Inflammatory macrophage treated with lipopolysaccharide for 1 hour (primary cell): Measurements from ENCODE around the gene LPA.

Experiments
- DNase-seq, 2 donors: peaks; one replicate each; pipeline ENCODE4 v3.0.0-alpha.2; 2020 to 2022

LPA gene

DNA sequence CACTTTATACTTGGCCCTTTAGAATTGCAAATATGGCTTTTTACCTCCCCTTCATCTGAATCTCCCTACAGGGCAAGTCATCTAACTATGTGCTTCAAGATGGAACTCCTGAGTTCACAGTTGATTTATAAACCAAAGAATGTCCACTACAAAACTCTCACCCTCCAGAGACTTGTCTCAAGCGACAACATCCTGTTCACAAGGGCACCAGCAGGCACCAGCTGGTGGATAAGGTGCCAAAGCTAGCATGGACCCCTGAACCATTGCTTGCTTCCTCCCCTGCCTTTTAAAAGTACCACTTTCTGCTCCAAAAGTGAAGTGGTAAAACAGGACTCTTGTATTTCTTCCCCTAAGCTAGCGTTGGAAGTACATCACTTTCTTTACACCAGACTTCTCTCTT is 154.5 kb downstream of the LPA start:
- DNase-seq: no peak

DNA sequence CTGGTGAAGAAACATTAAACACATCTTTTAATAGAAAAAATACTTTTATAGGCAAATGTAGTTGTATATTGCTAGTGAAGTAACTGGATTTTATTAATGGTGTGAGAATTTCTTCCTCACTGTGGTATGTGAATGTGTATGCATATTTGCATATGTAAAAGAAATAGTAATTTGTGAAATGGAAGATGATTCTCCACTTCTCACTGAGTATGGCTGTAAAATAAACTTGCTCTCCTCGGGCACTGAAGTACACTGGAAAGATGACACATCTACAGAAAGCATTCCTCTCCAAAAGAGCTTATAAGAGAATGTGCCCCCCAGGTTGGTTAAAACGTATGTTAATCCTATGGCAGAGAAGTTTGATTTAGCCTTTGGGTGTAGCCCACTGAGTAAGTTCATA is 155.5 kb downstream of the LPA start:
- DNase-seq: no peak

DNA sequence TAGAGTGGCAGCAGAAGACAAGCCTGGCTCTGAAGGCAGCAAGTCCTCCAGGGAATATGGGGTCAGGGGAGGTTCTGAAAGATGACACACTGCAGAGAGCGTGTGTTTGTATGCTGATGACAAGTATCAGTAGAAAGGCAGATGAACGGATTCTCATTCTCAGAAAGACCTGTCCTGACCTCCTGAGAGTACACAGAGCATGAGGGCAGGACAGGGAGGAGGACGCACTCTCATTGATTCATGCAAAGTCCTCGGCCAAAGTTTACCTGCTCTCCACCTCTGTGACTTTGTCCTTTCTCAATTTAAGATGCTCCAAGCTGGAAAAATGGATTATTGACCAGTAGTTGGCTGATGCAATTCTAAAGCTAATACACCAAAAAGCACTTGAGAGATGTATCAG is 156.7 kb downstream of the LPA start:
- no peak for DNase-seq

DNA sequence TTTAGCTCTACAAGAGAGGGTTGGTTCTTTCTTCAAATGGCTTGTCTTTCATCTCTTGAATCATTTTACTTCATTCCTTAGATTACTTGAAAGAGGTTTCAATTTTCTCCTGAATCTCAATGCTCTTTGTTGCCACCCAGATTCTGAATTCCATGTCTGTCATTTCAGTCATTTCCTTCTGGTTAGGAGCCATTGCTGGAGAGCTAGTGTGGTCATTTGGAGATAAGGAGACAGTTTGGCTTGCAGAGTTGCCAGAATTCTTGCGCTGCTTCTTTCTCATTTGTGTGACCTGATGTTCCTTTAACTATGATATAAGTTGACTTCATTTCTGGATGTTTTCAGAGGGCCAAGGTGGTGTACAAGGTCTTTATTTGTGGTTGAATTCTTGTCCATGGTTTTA is 158.1 kb downstream of the LPA start:
- DNase-seq: no peak

DNA sequence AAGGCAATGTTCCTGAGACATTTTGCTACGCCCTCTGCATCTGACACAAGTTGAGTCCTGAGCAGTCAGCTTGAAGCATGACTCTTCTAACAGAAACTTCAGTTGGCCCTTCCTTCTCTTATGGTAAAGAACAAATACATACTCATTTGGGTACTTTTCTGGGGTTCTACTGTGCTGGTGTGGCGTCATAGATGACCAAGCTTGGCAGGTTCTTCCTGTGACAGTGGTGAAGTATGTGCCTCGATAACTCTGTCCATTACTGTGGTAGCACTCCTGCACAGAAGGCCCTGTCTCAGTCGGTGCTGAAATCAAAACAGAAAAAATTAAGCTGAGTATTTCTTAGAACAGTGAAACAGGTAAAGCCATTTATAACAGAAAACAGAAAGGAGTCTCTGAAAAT is 163.4 kb downstream of the LPA start:
- no peak for DNase-seq

DNA sequence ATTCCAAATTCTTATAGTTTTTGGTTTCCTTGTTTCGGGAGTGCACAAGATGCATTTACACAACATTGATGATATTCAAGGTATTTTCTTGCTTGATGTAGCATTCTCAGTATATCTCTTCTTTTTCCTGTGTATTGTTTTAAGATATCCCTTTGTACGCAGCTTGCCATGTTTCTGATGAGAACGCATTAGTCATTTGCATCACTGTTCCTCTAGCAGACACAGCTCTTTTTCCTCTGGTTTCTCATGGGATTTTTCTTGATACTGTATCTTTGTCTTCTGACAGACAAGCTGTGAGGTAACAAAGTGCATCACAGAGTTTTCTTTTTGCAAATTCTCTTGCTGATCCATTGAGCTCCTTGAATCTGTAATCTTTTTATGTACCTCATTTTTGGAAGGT is 169.5 kb downstream of the LPA start:
- no peak for DNase-seq

DNA sequence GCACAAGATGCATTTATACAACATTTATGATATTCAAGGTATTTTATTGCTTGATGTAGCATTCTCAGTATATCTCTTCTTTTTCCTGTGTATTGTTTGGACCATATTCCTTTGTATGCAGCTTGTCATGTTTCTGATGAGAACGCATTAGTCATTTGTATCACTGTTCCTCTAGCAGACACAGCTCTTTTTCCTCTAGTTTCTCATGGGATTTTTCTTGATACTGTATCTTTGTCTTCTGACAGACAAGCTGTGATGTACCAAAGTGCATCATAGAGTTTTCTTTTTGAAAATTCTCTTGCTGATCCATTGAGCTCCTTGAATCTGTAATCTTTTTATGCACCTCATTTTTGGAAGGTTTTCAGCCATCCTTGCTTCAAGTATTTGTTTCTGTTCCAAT is 175.0 kb downstream of the LPA start:
- no peak for DNase-seq

DNA sequence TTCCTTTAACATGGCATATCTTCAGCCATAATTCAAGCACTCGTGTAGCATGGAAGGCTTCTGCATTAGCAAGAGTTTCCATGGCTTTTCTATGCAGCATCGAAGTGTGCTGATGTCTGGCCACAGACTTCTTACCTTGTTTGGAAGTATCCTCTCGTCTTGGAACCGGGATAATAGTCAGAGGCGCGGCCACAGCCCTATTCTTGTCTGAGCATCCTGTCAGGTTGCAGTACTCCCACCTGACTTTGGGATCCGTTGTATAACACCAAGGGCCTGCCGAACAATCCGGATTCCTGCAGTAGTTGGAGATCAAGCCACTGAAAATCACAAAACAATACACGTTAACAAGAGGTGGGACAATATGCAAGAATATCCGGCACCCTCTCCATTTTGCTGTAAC is 177.0 kb downstream of the LPA start:
- DNase-seq: no peak
